GM23248 (cell line): ENCODE data around the gene SPATS2.

ENCODE experiments used
- EZH2 ChIP-seq: fragments of 200-600 bp; sonication (generic); IDR thresholded peaks from 2 replicates; pipeline ENCODE4 v1.6.1; 2018; ENCODE audit warnings: antibody characterized with exemption, mild to moderate bottlenecking; ENCODE audit not compliant: insufficient read depth, poor library complexity, severe bottlenecking
- EZH2phosphoT487 ChIP-seq: fragments of 200-600 bp; sonication (generic); IDR thresholded peaks from 2 replicates; pipeline ENCODE4 v1.6.1; 2018; ENCODE audit warnings: antibody characterized with exemption, moderate library complexity, mild to moderate bottlenecking, low read depth; ENCODE audit not compliant: insufficient read depth

- TF ChIP-seq EZH2 (no peak), EZH2phosphoT487 (no peak)
These were observed 104.3 kb downstream of the SPATS2 start for GRCh38 chr12:49471557-49471956.
